HTERT RPE-1 (cell line): Measurements from ENCODE around the gene SET.

Source experiments
- in situ Hi-C: fragments of 300-500 bp; cut with MboI; formaldehyde crosslinking; loops from 4 replicates; pipeline ENCODE4 v1.14.3; 2020; ENCODE audit warnings: low sequenced_read_pairs

Gene SET

GRCh38 chr9:128707446-128707845 lies 18.4 kb downstream of the SET start:
- in situ Hi-C loops, result no loop called here

- in situ Hi-C loops, result no loop called here
These were observed 23.7 kb downstream of the SET start for GRCh38 chr9:128712451-128713410.

DNA sequence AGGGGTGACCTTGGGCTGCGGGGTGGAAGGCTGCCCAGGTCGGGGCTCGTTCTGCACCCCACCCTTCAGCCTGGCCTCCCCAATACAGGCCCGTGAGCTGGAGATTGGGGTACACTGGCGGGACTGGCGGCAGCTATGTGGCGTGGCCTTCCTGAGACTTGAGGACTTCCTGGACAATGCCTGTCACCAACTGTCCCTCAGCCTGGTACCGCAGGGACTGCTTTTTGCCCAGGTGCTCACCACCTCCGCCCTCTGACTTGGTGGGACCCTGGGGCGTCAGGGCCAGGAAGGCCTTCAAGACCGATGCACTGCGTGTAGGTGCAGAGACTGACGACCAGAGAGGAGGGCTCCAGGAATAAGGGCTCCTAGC lies 24.4 kb downstream of the SET start:
- in situ Hi-C loops, result no loop called here

GRCh38 chr9:128713941-128714573 lies 25.0 kb downstream of the SET start:
- in situ Hi-C loops, result no loop called here

DNA sequence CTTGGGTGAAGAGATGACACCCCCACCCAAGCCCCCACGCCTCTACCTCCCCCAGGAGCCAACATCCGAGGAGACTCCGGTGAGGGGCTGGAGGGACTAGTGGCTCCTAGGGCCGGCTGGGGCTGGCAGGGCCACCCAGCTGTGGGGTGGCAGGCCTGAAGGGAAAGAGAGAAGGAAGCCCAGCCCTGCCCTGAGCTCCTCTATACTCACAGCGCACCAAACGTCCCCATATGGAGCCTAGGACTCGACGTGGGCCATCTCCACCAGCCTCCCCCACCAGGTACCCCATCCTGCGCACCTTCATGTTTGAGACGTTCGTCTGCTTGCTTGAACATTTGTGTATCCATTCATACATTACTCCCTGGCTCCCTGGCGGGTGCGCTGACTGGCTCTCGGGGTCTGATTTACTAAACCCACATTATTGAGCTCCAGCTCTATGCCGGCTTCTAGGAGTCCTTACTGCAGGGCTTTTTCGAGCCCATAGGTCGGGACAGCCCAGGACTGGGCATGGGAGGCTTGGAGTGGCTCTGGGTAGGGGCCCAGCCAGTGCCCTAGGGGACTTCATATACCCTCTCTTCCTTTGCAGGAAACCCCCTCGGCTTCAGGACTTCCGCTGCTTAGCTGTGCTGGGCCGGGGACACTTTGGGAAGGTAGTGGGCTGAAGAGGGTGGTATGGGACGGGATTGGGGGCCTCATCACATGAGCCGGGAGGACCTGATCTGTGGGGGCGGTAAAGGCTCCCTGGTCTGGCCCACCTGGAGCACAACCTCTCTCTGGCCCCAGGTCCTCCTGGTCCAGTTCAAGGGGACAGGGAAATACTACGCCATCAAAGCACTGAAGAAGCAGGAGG lies 25.8 kb downstream of the SET start:
- in situ Hi-C loops, result no loop called here

- in situ Hi-C loops, result no loop called here
These were observed 26.4 kb downstream of the SET start for GRCh38 chr9:128715436-128715750.

- in situ Hi-C loops, result no loop called here
These were observed 27.7 kb downstream of the SET start for GRCh38 chr9:128716581-128717254.

DNA sequence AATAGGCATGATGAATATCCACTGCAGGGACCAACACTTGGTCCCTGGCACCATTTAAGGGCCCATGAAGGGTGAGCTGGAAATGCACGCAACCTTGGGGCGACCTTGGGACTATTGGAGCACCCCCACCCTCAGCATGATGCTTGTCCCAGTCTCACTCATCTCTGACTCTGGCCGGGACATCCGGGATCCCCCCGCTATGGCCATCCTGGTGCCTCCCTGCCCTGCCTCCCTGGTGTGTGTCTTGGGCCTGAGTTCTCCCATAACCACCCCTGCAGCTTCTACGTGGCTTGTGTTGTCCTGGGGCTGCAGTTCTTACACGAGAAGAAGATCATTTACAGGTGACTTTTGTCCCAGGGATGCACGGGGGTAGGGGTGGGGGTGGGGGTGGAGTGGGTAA lies 29.0 kb downstream of the SET start:
- in situ Hi-C loops, result no loop called here

- in situ Hi-C loops, result no loop called here
These were observed 29.5 kb downstream of the SET start for GRCh38 chr9:128718475-128718874.

DNA sequence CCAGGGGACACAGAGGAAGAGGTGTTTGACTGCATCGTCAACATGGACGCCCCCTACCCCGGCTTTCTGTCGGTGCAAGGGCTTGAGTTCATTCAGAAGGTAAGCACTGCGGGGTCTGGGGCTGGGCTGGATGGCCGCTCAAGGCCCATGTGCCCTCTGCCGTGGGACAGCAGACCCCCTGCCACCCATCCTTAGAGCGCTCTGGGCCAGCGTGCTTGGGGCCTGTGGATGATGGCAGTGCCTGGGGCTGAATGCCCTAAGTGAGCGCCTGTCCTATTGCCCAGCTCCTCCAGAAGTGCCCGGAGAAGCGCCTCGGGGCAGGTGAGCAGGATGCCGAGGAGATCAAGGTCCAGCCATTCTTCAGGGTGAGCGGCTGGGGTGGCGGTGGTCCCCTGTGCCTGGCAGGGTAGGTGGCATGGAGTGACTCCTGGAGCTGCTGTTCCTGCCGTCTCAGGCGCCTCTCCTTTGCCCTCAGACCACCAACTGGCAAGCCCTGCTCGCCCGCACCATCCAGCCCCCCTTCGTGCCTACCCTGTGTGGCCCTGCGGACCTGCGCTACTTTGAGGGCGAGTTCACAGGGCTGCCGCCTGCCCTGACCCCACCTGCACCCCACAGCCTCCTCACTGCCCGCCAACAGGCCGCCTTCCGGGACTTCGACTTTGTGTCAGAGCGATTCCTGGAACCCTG lies 31.0 kb downstream of the SET start:
- in situ Hi-C loops, result no loop called here

- in situ Hi-C loops, result no loop called here
These were observed 31.9 kb downstream of the SET start for GRCh38 chr9:128720841-128721486.

- in situ Hi-C loops, result no loop called here
These were observed 32.5 kb downstream of the SET start for GRCh38 chr9:128721487-128722010.

DNA sequence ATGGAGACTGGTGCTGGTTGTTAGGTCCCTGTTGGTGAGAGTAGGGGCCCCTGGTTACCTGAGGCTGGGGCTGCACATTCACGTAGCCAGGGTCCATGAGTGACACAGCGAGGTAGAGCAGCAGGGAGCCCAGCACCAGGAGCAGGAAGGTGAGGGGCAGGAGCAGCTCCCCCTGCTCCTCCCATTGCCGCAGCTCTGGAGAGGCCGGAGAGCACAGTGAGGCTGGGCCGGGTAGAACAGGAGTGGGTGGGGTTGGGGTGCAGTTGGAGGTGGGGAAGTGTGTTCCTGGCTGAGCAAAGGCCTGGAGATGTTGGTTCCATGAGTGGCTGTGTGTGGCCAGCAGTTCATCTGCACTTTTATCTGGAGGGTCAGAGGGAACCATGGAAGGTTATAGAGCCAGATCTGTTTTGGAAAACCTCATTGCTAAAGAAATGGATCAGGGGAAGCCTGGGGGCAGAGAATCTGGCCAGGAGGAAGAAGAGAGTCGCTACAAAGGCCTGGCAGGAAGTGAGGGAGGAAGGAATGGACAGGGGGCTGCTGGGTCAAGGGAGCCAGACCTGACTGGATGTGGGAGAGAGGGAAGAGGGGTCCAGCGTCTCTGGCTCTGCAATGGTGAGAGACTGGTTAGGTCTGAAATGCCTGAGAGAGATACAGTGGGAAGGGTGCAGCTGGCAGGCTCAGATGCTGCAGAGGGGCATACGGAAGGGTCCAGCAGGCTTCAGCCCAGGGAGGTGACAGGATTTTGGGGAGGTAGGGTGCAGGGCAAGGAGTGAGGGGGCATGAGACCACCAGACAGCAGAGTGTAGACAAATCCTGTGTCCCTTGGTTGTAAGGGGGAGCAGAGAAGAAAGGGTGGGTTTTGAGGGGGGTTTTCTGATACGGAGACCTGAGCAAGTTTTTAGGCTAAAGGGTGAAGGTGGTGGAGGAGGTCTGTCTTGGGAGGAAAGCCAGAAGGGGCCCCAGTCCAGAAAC lies 33.6 kb downstream of the SET start:
- in situ Hi-C loops, result no loop called here

DNA sequence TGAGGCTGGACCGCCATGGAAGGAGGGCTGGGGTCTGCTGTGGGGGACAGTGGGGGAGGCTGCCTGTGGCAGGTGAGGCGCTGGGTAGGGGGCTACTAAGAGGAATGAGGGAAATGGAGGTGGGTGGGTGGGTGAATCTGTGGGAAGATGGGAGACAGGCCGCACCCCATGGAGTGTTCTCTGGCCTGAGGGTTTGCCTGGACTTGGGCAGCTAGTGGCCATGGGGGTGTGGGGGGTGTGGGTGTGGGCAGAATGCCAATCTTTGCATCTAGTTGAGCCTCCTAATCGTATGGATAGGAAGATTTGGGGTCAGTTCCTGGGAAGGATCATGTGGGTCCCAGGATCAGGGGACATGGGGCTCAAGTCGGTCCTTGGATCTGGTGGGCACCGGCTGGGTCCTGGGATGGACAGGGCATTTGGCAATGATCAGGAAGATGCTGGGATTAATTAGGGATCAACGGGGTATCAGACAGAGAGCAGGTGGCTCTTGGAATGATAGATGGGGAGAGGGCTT lies 34.4 kb downstream of the SET start:
- in situ Hi-C loops, result no loop called here

- in situ Hi-C loops, result no loop called here
These were observed 35.1 kb downstream of the SET start, which contains the start of gene ZDHHC12 for GRCh38 chr9:128723866-128724743. ZDHHC12 (minus strand) TSS chr9:128724127; CDS start chr9:128724093, 34 bp downstream.

- in situ Hi-C loops, result no loop called here
These were observed 35.8 kb downstream of the SET start for GRCh38 chr9:128724744-128725211.

DNA sequence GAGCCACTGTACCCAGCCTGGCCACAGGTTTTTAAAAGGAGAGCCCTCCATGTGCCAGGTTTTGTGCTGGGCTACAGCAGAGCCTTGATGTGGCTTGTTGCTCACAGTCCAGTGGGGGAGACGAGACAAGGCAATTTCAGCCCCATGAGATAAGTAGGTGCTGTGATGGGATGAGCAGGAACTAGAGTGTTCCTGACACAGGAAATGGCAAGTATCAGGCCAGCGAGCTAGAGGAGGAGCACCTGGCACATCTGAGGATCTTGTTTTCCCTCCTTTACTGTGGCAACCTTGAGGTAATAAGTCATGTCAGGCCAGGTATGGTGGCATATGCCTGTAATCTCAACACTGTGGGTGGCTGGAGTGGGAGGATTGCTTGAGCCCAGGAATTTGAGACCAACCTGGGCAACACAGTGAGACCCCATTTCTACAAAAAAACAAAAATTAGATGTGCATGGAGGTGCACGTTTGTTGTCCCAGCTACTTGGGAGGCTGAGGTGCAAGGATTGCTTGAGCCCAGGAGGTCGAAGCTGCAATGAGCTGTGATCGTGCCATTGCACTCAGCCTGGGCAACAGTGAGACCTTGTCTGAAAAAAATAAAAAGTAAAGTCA lies 38.7 kb downstream of the SET start:
- in situ Hi-C loops, result no loop called here
